ENCODE results near the gene FRMD6.

GRCh38 chr14:51619561-51619960 is 32.1 kb upstream of the FRMD6 start:
- no peak for TF ChIP-seq EP300 (IDR thresholded peaks at IDR 0.05; ENCODE audit: low read length)
- no peak for TF ChIP-seq ZNF232 (CRISPR knock-in tag; IDR thresholded peaks at IDR 0.05)
- no peak for TF ChIP-seq CHD1 (IDR thresholded peaks at IDR 0.05; ENCODE audit: low read length)
- no peak for TF ChIP-seq POLR2A (conservative IDR thresholded peaks at IDR 0.05)
- no peak for TF ChIP-seq ZFP30 (CRISPR knock-in tag; IDR thresholded peaks at IDR 0.05; ENCODE audit: borderline replicate concordance)
- no peak for TF ChIP-seq FOXM1 (IDR thresholded peaks at IDR 0.05; ENCODE audit: low read depth)
- no peak for TF ChIP-seq FOXM1 (CRISPR knock-in tag; IDR thresholded peaks at IDR 0.05; ENCODE audit: low read depth)
- no peak for TF ChIP-seq XRCC3 (IDR thresholded peaks at IDR 0.05)
- TF ChIP-seq USF2 (CRISPR knock-in tag; IDR thresholded peaks at IDR 0.05): no peak
- no peak for TF ChIP-seq FOXA1 (IDR thresholded peaks at IDR 0.05; ENCODE audit: borderline replicate concordance)
- TF ChIP-seq NFYB (IDR thresholded peaks at IDR 0.05; ENCODE audit: extremely low read depth, insufficient read length): no peak
- TF ChIP-seq MED1 (CRISPR knock-in tag; IDR thresholded peaks at IDR 0.05; ENCODE audit: borderline replicate concordance): no peak
